ENCODE data around the gene MYO16.

The MYO16 gene

DNA sequence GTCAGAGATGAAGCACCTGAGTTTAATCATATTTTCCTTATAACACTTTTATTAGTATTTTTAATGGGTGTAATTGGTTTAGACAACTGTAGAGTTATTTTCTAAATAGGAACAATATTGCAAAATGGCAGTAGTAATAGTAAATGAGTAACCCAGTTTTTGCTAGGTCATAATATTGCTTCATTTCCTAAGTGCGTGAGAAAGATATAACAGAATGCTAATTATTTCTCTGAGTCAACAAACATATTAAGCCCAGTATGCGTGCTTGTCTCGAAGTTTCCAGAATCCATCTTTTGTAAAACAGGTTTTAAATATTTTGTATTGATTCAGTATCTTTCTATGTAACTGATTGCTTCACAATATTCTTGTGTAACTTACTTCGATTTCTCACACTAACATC is 315.3 kb downstream of the MYO16 start:
- DNase-seq: no peak

- no peak for DNase-seq
These were observed 318.2 kb downstream of the MYO16 start for GRCh38 chr13:108947551-108948030.

GRCh38 chr13:108948251-108948671 is 318.9 kb downstream of the MYO16 start:
- DNase-seq: no peak

- no peak for DNase-seq
These were observed 321.1 kb downstream of the MYO16 start for GRCh38 chr13:108950333-108951010.

DNA sequence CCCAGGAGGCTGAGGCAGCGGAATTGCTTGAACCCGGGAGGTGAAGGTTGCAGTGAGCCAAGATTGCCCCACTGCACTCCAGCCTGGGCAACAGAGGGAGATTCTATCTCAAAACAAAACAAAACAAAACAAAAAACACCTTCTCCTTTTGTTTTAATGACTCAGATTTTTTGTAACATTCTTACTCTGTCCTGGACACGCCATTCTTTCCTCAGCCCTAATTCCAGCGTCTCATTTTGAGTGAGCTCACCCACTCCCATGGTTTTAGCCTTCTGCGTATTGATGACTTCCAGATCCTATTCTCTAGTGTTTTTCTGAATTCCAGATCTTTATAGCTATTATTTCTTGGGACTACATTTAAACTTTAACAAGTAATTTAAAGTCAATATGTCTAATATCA is 326.3 kb downstream of the MYO16 start:
- no peak for DNase-seq

DNA sequence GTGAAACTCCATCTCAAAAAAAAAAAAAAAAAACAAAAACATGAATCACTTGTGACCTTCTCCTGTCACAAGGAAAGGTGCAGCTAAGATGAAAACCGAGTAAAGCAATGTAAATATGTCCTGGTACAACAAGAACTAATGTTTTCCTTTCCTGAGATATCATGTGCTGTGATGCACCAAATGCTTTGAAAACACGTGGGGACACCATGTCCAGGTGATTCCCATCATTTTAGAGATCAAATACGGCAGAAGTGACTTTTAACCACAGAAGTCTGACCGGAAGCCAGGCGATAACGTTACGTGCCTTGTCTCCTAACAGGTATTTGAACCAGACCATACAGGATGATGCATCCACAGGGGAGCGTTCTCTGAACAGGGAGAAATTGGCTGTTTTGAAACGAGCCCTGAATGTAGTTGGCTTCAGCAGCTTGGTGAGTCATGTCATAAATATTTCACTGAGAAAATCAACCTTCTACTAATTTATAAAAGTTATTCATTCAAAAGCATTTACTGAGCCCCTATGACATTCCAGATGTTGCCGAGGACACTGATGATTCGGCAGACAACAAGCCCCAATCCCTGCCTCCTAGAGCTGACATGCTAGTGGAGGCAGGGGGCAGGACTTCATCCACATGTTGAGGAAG is 328.1 kb downstream of the MYO16 start:
- DNase-seq: no peak

DNA sequence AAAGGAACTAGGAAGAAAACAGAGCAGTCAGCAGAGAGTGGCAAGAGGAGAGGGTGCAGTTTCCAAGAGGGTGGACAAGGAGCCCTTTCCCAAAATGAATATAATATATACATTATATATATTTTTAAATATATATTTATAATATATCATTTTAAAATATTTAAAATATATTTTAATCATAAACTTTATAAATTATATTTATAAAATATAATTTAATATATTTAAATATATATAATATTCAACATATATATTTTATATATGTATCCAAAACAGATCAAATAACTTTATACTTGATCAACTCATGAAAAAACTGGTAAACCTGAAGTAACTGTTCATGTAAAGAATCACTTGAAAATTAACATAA is 328.6 kb downstream of the MYO16 start:
- DNase-seq: no peak

DNA sequence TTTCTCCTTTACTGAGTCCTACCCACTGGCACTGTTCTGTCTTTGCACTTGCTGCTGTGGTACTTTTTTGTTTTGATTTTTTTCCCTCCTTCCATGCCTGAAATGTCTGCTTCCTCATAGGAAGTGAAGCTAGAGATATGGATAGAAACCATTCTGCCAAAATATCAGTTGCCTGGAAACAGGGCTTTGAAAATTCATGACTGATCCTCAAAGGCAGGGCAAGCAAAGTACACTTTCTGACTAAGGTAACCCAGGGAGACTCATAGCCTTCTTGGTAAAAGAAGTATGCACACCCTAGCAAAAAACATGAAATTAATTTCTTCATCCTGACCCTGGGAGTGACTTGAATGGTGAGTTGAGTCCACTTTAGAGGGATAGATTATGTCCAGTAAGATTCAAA is 329.8 kb downstream of the MYO16 start:
- DNase-seq: no peak

- DNase-seq: no peak
These were observed 330.6 kb downstream of the MYO16 start for GRCh38 chr13:108960006-108960405.

- peak; percentile 88 for DNase-seq
These were observed 332.2 kb downstream of the MYO16 start for GRCh38 chr13:108961542-108962125.

DNA sequence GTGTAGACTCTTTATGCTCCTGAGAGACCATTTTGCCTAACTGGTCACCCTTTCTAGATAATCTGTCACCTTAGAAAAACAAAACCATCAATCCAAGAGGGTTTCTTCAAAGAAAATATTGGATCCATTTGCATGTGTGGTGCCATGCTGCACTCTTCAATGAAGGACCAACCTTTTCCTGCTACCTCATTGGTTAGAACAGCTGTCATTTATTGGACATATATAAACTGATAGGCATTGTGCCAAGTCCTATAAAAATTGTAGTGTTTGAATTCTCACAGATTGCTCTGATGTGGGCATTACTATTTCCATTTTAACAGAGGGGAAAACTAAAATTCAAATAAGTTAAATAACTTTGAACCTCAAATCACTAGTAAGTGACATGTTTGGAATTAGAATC is 333.2 kb downstream of the MYO16 start:
- DNase-seq: no peak

DNA sequence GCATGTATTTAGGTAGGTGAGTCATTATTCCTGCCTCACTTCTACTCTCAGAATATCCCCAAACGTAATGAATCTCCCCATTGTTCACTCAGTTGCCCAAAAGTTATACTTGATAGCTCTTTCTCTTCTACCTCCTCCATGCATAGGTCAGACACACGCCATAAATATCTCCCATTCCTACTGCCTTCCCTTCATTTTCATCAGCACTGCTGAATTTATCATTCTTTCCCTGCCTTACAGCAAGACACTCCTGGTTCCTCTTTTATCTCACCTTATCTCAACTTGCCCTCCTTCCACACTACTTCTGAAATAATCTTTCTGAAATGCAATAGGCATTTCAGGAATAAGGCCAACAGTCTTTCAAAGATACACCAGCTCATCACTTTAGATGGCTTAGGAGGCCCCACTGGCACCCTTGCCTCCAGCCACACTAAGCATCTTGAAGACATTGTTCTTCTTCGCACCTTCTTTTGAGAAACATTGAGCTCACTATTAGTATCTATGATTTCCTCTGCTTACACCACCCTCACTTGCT is 333.9 kb downstream of the MYO16 start:
- DNase-seq: no peak

DNA sequence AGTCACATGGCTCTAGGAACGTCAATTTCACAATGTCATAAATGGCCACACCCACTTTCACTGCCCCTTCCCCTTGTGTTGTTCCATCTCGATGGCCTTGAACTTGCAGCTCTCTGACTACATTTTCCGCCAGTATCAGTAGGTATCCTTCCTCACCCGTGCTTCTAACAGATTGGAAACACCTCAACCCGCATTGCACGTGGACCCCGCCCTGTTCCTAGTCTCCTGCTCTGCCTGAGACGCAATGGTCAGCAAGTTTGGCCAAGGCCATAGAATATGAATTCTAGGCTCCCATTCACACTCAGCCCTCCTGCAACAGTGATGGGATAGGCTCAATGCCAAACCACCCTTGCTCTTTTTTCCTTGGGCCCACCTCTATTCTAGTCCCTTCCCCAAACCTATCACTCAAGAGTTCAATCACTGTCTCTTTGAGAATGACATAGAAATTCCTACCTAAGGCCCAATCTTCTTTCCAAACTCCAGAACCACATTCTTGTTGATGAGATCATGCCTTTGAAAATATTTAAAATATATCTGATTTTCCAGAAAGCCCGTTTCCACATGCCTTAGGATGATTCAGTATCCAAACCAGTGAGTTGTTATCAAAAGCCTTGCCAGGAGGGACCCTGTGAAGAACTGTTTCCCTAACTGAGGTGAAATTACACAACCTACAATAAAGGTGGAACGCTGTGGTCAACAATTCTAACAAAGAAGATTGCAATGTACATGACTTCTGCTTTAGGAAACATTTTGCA is 334.6 kb downstream of the MYO16 start:
- DNase-seq: no peak

GRCh38 chr13:108964606-108965005 is 335.2 kb downstream of the MYO16 start:
- no peak for DNase-seq

GRCh38 chr13:108967371-108967770 is 338.0 kb downstream of the MYO16 start:
- no peak for DNase-seq

DNA sequence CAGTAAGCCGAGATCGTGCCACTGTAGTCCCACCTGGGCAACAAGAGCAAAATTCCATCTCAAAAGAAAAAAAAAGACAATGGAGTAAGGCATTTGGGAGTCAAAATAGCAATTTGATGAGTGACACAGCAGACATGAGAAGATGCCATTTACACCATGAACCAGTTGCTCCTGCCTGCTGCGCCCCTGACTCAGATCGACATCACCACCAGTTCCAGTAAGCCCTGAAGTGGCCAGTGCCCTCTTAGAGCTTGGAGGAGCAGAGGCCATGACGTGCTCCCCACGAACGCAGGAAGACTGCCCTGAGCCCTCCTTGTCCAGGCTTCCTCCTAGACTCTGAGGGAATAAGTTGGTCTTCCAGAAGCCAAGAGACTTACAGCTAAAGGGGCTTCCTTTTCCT is 339.2 kb downstream of the MYO16 start:
- DNase-seq: no peak

- no peak for DNase-seq
These were observed 345.3 kb downstream of the MYO16 start for GRCh38 chr13:108974686-108975085.

- DNase-seq: peak; percentile 99
These were observed 350.8 kb downstream of the MYO16 start for GRCh38 chr13:108980237-108980636.

DNA sequence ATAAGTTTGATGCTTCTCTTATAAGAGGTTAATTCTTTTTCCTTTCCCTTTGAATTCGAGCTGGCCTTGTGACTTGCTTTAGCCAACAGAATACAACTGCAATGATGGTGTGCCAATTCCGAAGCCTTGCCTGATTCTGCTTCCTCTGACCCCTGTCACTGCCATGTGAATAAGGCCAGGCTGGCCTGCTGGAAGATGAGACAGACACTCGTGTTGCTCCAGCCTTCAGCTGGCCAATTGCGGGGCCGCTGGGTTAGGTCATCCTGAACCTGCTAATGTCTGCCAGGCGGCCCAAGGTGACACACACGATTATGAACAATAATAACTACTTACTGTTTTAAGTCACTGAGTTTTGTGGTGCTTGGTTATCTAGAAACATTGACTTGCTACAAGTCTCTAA is 352.0 kb downstream of the MYO16 start:
- peak; percentile 40 for DNase-seq

GRCh38 chr13:108983273-108983672 is 353.9 kb downstream of the MYO16 start:
- no peak for DNase-seq

DNA sequence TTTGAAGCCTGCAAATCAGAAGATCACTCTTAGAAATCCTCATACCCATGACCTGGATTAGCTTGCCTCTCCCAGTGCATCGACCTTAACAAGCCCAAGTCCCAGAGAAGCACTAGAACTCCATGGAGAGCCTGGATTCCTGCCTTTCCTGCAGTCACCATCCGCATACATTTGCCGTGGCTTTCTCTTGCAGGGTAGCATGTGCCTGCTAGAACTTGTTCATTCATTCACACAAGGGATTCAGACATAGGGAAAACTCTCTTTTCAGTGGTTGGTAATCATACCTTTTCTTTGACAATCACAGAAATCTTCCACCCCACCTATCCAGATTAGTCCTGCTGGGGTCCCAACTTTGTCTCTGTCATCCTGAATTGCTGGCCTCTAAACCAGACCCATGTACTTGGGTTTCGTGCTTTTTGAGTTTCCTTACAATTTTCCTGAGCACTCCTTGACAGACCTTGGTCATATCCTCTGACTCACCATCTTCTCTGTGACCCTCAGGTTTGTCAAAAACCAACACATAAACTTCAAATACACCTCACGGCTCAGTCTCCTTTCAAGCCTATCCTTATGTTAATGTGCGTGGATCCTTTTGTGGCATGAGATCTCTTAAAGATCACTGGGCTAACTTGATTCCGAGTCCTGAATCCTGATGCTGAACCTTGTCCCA is 355.0 kb downstream of the MYO16 start:
- DNase-seq: no peak

DNA sequence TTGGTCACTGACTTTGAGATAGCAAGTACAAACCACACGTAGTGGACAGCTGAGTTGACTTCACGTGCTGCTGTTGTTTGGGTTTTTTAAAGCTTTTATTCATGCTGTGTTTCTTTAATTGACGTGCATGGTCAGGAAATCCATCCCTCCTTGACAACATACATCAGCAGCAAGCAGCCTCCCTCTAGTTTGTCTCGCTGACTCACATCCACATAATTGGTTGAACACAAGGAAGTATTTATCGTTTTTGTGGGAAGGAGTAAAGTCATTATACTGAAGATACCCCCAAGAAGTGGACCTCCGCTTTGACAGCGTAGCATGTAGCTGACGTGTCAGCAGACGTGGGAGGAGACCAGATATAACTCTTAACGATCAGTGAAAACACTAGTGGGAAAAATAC is 355.8 kb downstream of the MYO16 start:
- no peak for DNase-seq

DNA sequence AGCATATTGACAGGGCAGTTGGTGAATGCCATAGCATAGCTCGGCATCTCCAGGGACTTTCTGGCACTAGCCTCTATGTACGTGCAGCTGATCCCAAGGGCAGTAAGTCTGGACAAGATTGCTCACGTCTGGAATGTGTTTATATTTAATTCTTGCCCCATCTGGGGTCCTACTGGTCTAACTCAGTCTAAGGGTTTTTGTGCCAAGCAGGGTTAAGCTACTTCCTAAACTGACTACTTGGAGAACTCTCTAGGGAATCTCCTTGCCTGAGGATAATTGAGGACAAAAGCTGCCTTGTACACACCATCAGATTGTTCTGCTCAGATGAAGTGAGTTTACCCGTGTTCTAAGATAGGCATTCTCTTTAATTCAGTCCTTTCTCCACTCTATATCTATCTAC is 358.1 kb downstream of the MYO16 start:
- DNase-seq: no peak
